Measurements from ENCODE around the gene PLCH2. TPM values are rescaled to one million over a fixed set of nuclear protein-coding genes. Genes with fewer than 3 reads are reported as not detected.

The PLCH2 gene
- total and polyA plus RNA-seq, 2 of the 13 experiments (the other 11 are each of a cell fraction or from before 2014, with no cell fraction given), result 0.15 to 0.67 TPM

- TF ChIP-seq ZBTB25 (CRISPR knock-in tag; IDR thresholded peaks at IDR 0.05) (no peak), KLF9 (CRISPR knock-in tag; IDR thresholded peaks at IDR 0.05; ENCODE audit: low read depth) (no peak), ZNF235 (CRISPR knock-in tag; IDR thresholded peaks at IDR 0.05; ENCODE audit: borderline replicate concordance) (no peak), ZNF451 (CRISPR knock-in tag; IDR thresholded peaks at IDR 0.05) (no peak)
Measured at GRCh38 chr1:2523191-2523890, 47.3 kb downstream of the PLCH2 start (continued).

GRCh38 chr1:2523891-2524609, 48.0 kb downstream of the PLCH2 start:
- H2AFZ ChIP-seq (ENCODE audit: low read length), result no peak overlapping the region
- ChIA-PET CTCF (ENCODE audit: low intra/inter-chr PET ratio, low total read pairs) (no interaction called here), POLR2A (interaction anchor here (3.6 kb wide), 1 partner anchor 111 kb away, joined by 16 read pairs; the partner anchor contains the start of gene PEX10)
- H3K4me1 ChIP-seq (ENCODE audit: insufficient read depth, low read length), result peaks cover 60% of the 10 kb centered on the region
- peaks cover 8 to 29% of the 10 kb centered on the region in 2 experiments; a peak in 4 of 5 replicates for H3K36me3 ChIP-seq (replicated peaks in 1 of 2; ENCODE audit: control insufficient read depth in 1 of 2, insufficient read depth in 2 of 2, low read length in 2 of 2)
- no peaks in the 10 kb centered on the region for H3K9me3 ChIP-seq (ENCODE audit: low read length)
- H3K27me3 ChIP-seq (ENCODE audit: control insufficient read depth in 1 of 2, insufficient read depth in 2 of 2, low read length in 2 of 2), result peaks cover 7 to 24% of the 10 kb centered on the region in 2 experiments
- ATAC-seq (no peak), DNase-seq (ENCODE audit: low spot score) (no peak), FAIRE-seq (no peak)
- H3K4me2 ChIP-seq (ENCODE audit: low read depth, low read length), result peak overlapping the region; percentile 92
- 89% methylated on average over 10 of the region's 10 CpGs for WGBS (ENCODE audit: low lambda C conversion rate)
- no peak overlapping the region for H3K27ac ChIP-seq (ENCODE audit: extremely low read length, insufficient read depth, low read length)
- TF ChIP-seq KDM4B (CRISPR knock-in tag; IDR thresholded peaks at IDR 0.05) (no peak), ZNF83 (CRISPR knock-in tag; IDR thresholded peaks at IDR 0.05; ENCODE audit: borderline replicate concordance) (no peak), ATF5 (CRISPR knock-in tag; IDR thresholded peaks at IDR 0.05; ENCODE audit: low read depth) (no peak), RFXAP (CRISPR knock-in tag; IDR thresholded peaks at IDR 0.05; ENCODE audit: borderline replicate concordance) (no peak)
- BruUV-seq (replicated peaks), result no TSS peak
- H4K20me1 ChIP-seq (ENCODE audit: insufficient read depth, low read length), result peaks cover 34% of the 10 kb centered on the region
- no peak overlapping the region; the same call in 1 of the 2 replicates for H3K9ac ChIP-seq (ENCODE audit: insufficient read depth, low read depth, low read length)
- in situ Hi-C loops (cut with HindIII; ENCODE audit: extremely low pct_ligation_motif_present, low pct_unique_long_range_greater_than_20kb), result loop anchor here (25.0 kb wide), 1 partner anchor 337 kb away; the partner anchor contains the start of gene FAAP20
- peak overlapping the region in 1 of 3 experiments; percentile 96; a peak in 2 of 6 replicates for H3K4me3 ChIP-seq (replicated peaks in 1 of 3; ENCODE audit: insufficient read depth in 1 of 3, low read depth in 2 of 3, low read length in 3 of 3)
- peaks cover 35% of the 10 kb centered on the region for H3K79me2 ChIP-seq (ENCODE audit: insufficient read depth, low read length)
- intact Hi-C loops (cut with micrococcal nuclease; ENCODE audit: unreplicated experiment), result no loop called here

Measured in HepG2 (cell line).